PFSK-1 (cell line): Measurements from ENCODE around the gene C1orf210.

Experiments
- FOXP2 ChIP-seq: optimal IDR thresholded peaks from 2 replicates; pipeline ENCODE3; 2011; ENCODE audit warnings: borderline replicate concordance, control low read depth, inconsistent platforms; ENCODE audit not compliant: insufficient read depth; ENCODE audit errors: extremely low read length, extremely low read depth
- POLR2AphosphoS5 ChIP-seq: IDR thresholded peaks from 2 replicates; pipeline ENCODE4 v1.6.1; 2012; ENCODE audit warnings: low read depth, mild to moderate bottlenecking, control low read depth, low read length, moderate library complexity
- REST ChIP-seq, 2 experiments: IDR thresholded peaks; 2 replicates each; pipeline versions ENCODE4 v1.6.1 to v1.8.0; 2011 to 2012; ENCODE audit warnings: low read depth in 2 of 2, low read length in 2 of 2, control low read depth in 1 of 2, inconsistent platforms in 1 of 2, mild to moderate bottlenecking in 1 of 2, moderate library complexity in 1 of 2; ENCODE audit not compliant: insufficient read depth in 1 of 2
- SIN3A ChIP-seq: IDR thresholded peaks from 2 replicates; pipeline ENCODE4 v1.6.1; 2012; ENCODE audit warnings: mild to moderate bottlenecking, low read length, moderate library complexity, borderline replicate concordance; ENCODE audit not compliant: insufficient read depth
- TAF1 ChIP-seq: IDR thresholded peaks from 2 replicates; pipeline ENCODE4 v1.6.1; 2012; ENCODE audit warnings: low read length, control low read depth, borderline replicate concordance; ENCODE audit not compliant: insufficient read depth

C1orf210 gene

GRCh38 chr1:43256675-43257570 is 28.5 kb downstream of the C1orf210 start:
- TF ChIP-seq REST (IDR thresholded peaks at IDR 0.05; ENCODE audit: insufficient read depth in 1 of 2, low read depth in 2 of 2, low read length in 2 of 2): no peak
- TF ChIP-seq FOXP2: no peak
- no peak for TF ChIP-seq TAF1
- TF ChIP-seq POLR2AphosphoS5: no peak
- no peak for TF ChIP-seq SIN3A

- TF ChIP-seq FOXP2 (no peak), POLR2AphosphoS5 (no peak), REST (IDR thresholded peaks at IDR 0.05; ENCODE audit: insufficient read depth in 1 of 2, low read depth in 2 of 2, low read length in 2 of 2) (no peak), SIN3A (no peak), TAF1 (no peak)
These were observed 29.8 kb downstream of the C1orf210 start for GRCh38 chr1:43255438-43256210.

GRCh38 chr1:43253876-43254275 is 31.5 kb downstream of the C1orf210 start:
- TF ChIP-seq SIN3A: no peak
- TF ChIP-seq FOXP2: no peak
- TF ChIP-seq POLR2AphosphoS5: no peak
- TF ChIP-seq REST (IDR thresholded peaks at IDR 0.05; ENCODE audit: insufficient read depth in 1 of 2, low read depth in 2 of 2, low read length in 2 of 2): no peak
- no peak for TF ChIP-seq TAF1

GRCh38 chr1:43253173-43253572 is 32.2 kb downstream of the C1orf210 start:
- TF ChIP-seq FOXP2: no peak
- TF ChIP-seq POLR2AphosphoS5: no peak
- no peak for TF ChIP-seq REST (IDR thresholded peaks at IDR 0.05; ENCODE audit: insufficient read depth in 1 of 2, low read depth in 2 of 2, low read length in 2 of 2)
